Endothelial cell of umbilical vein (primary cell): ENCODE data around the gene SLC22A23. TPM values are rescaled to one million over a fixed set of nuclear protein-coding genes. Genes with fewer than 3 reads are reported as not detected.

Source experiments
- BruUV-seq: library from RNA; stranded (reverse); fragments of 400-500 nt; replicated peaks from 2 replicates; lab custom pipeline; 2021; lab: Mats Ljungman, UMichigan
- CTCF ChIA-PET: fragments of 300-600, 350-600 bp; sonication (Branson Sonifier 250); formaldehyde crosslinking; loops from one replicate; lab custom pipeline; 2021; ENCODE audit warnings: antibody characterized with exemption, inconsistent platforms; lab: Charles Lee
- POLR2A ChIA-PET: fragments of 300-600, 350-600 bp; sonication (Branson Sonifier 250); formaldehyde crosslinking; loops from one replicate; lab custom pipeline; 2021; ENCODE audit warnings: antibody characterized with exemption, inconsistent platforms; lab: Charles Lee
- DNase-seq: peaks from one replicate; pipeline ENCODE4 v3.0.0-alpha.2; 2011; ENCODE audit warnings: low read depth, low spot score
- FAIRE-seq: peaks from 2 replicates; lab custom pipeline; 2011; peaks lifted over from hg19 to GRCh38; lab: Jason Lieb, UNC
- H2AFZ ChIP-seq: 2 replicates; pipeline ENCODE4 v1.6.0; 2012; ENCODE audit warnings: low read depth, low read length, control low read depth, inconsistent platforms
- H3K27ac ChIP-seq: 2 replicates; pipeline ENCODE4 v1.5.1; 2011; ENCODE audit warnings: low read depth, mild to moderate bottlenecking, control low read depth, low read length, moderate library complexity; ENCODE audit not compliant: insufficient read depth
- H3K27me3 ChIP-seq, 2 experiments: 2 replicates each; pipeline versions ENCODE4 v1.6.0 to v1.6.1; 2011; ENCODE audit warnings: low read length in 2 of 2, mixed read lengths in 1 of 2; ENCODE audit not compliant: control insufficient read depth in 2 of 2, insufficient read depth in 2 of 2
- H3K36me3 ChIP-seq, 2 experiments: 2 replicates in 1 of 2; 3 replicates in 1 of 2; pipeline ENCODE4 v1.5.1; 2011; ENCODE audit warnings: low read length in 2 of 2, mild to moderate bottlenecking in 1 of 2, moderate library complexity in 1 of 2; ENCODE audit not compliant: control insufficient read depth in 2 of 2, insufficient read depth in 2 of 2; ENCODE audit errors: extremely low read depth in 1 of 2
- H3K4me1 ChIP-seq: 3 replicates; pipeline ENCODE4 v1.5.1; 2011; ENCODE audit warnings: mild to moderate bottlenecking, low read length; ENCODE audit not compliant: control insufficient read depth, insufficient read depth; ENCODE audit errors: extremely low read depth
- H3K4me2 ChIP-seq: 2 replicates; pipeline ENCODE4 v1.6.1; 2011; ENCODE audit warnings: low read length, control low read depth, mixed read lengths; ENCODE audit not compliant: insufficient read depth
- H3K4me3 ChIP-seq, 3 experiments: fragments of 200-600 bp in 1 of 3; sonication (generic), shearing (Covaris generic) in 1 of 3; replicated peaks in 1 of 3; 2 replicates each; pipeline ENCODE4 v1.5.1; 2011 to 2016; ENCODE audit warnings: control low read depth in 3 of 3, low read length in 3 of 3, mild to moderate bottlenecking in 2 of 3, inconsistent platforms in 1 of 3, low read depth in 1 of 3, moderate library complexity in 1 of 3; ENCODE audit not compliant: insufficient read depth in 1 of 3
- H3K79me2 ChIP-seq: 2 replicates; pipeline ENCODE4 v1.6.0; 2012; ENCODE audit warnings: low read length, inconsistent platforms; ENCODE audit not compliant: control insufficient read depth, insufficient read depth
- H3K9ac ChIP-seq: replicated peaks from 2 replicates; pipeline ENCODE3; 2011; ENCODE audit warnings: low read length, control low read depth; ENCODE audit not compliant: insufficient read depth; ENCODE audit errors: extremely low read depth
- H3K9me1 ChIP-seq: replicated peaks from 3 replicates; pipeline ENCODE4 v1.6.0; 2011; ENCODE audit warnings: mild to moderate bottlenecking, low read length; ENCODE audit not compliant: control insufficient read depth, insufficient read depth; ENCODE audit errors: extremely low read depth
- H3K9me3 ChIP-seq: replicated peaks from 2 replicates; pipeline ENCODE4 v1.5.1; 2012; ENCODE audit warnings: low read length, inconsistent platforms; ENCODE audit not compliant: control insufficient read depth, insufficient read depth
- H4K20me1 ChIP-seq: replicated peaks from 2 replicates; pipeline ENCODE3; 2011; ENCODE audit warnings: mild to moderate bottlenecking, low read length; ENCODE audit not compliant: control insufficient read depth, insufficient read depth; ENCODE audit errors: extremely low read depth
- CTCF ChIP-seq, 2 donors: IDR thresholded peaks; 1 replicate in 1 of 2; 2 replicates in 1 of 2; pipeline ENCODE4 v1.5.1; 2011; ENCODE audit warnings: low read length in 2 of 2, mild to moderate bottlenecking in 2 of 2, moderate library complexity in 2 of 2, control low read depth in 1 of 2, inconsistent platforms in 1 of 2, low read depth in 1 of 2; ENCODE audit not compliant: insufficient read depth in 1 of 2; ENCODE audit errors: extremely low read depth in 1 of 2
- EZH2 ChIP-seq: IDR thresholded peaks from 2 replicates; pipeline ENCODE4 v1.6.1; 2012; ENCODE audit warnings: borderline replicate concordance, low read depth, mild to moderate bottlenecking, moderate library complexity, low read length, inconsistent platforms; ENCODE audit not compliant: severe bottlenecking
- FOS ChIP-seq: IDR thresholded peaks from 2 replicates; pipeline ENCODE4 v1.6.1; 2011; ENCODE audit warnings: mild to moderate bottlenecking, low read length, moderate library complexity, borderline replicate concordance; ENCODE audit not compliant: insufficient read depth
- GATA2 ChIP-seq: IDR thresholded peaks from 2 replicates; pipeline ENCODE4 v1.7.0; 2011; ENCODE audit warnings: low read depth, mild to moderate bottlenecking, moderate library complexity, mixed read lengths, low read length; ENCODE audit not compliant: insufficient read length, insufficient read depth
- JUN ChIP-seq: IDR thresholded peaks from 2 replicates; pipeline ENCODE4 v1.6.1; 2011; ENCODE audit warnings: borderline replicate concordance, low read depth; ENCODE audit not compliant: insufficient read length, insufficient read depth
- MYC ChIP-seq: IDR thresholded peaks from one replicate; pipeline ENCODE4 v1.6.1; 2011; ENCODE audit warnings: mild to moderate bottlenecking, low read depth, low read length
- POLR2A ChIP-seq: IDR thresholded peaks from 2 replicates; pipeline ENCODE4 v1.6.1; 2012; ENCODE audit warnings: low read depth, mild to moderate bottlenecking, control low read depth, low read length
- POLR2AphosphoS5 ChIP-seq: IDR thresholded peaks from 2 replicates; pipeline ENCODE4 v1.6.1; 2012; ENCODE audit warnings: low read depth, mild to moderate bottlenecking, control low read depth, low read length, moderate library complexity; ENCODE audit not compliant: insufficient read depth
- dilution Hi-C: fragments of 300-500 bp; cut with MboI; formaldehyde crosslinking; loops from one replicate; pipeline ENCODE4 v1.15.0; 2019; ENCODE audit warnings: low sequenced_read_pairs; ENCODE audit not compliant: extremely low pct_ligation_motif_present
- intact Hi-C: fragments of 100-400 bp; cut with micrococcal nuclease; formaldehyde crosslinking; loops from one replicate; pipeline ENCODE4 v1.10.0; 2022
- polyA plus RNA-seq, 4 experiments: library from polyadenylated mRNA; depleted of rRNA in 3 of 4; stranded (reverse) in 3 of 4; unstranded in 1 of 4; fragments of >200 nt; gene quantifications; 2 replicates each; pipeline versions ENCODE4 v1.2.1 to v1.2.3, GENCODE V29; 2011 to 2012; ENCODE audit warnings: missing spikeins in 1 of 4
- total RNA-seq: library from RNA; stranded (reverse); gene quantifications from 2 replicates; pipeline ENCODE4 v1.2.3, GENCODE V29; 2021
- TF ChIP-seq, protein P1 (sequence below): IDR thresholded peaks from 2 replicates; pipeline ENCODE4 v1.6.1; 2011; ENCODE audit not compliant: insufficient read depth, insufficient read length

SLC22A23 gene
- total and polyA plus RNA-seq, 2 donors (not counting 3 experiments of a cell fraction or from before 2014, with no cell fraction given), result 4.2 to 14.3 TPM

DNA sequence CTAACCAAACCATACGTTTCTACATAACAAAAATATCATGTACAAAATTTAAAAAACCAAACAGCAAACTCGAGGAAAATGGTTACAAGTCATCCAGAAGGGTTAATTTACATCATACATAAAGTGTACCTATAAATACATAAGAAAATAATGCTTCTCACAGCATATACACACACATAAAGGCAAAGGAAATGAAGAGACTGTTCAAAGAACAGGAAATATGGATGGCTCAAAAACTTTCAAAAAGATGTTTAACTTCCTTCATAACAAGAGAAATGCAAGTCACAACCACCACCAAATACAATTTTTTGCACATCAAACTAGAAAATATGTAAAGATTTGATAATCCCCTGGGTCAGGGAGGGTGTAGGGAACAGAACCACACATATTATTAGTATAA, 7.5 kb downstream of the SLC22A23 start:
- H3K27ac ChIP-seq, result no peak overlapping the region
- no peaks in the 10 kb centered on the region for H3K9me3 ChIP-seq
- H3K27me3 ChIP-seq, result peaks cover 5 to 9% of the 10 kb centered on the region in 2 experiments
- no peaks in the 10 kb centered on the region for H3K4me1 ChIP-seq
- no peak for TF ChIP-seq FOS
- no peak for TF ChIP-seq POLR2AphosphoS5
- TF ChIP-seq CTCF (IDR thresholded peaks at IDR 0.05; ENCODE audit: extremely low read depth in 1 of 2, insufficient read depth in 1 of 2, low read depth in 1 of 2, low read length in 2 of 2), result no peak
- TF ChIP-seq EZH2, result no peak
- TF ChIP-seq POLR2A, result no peak
- TF ChIP-seq, protein P1, sequence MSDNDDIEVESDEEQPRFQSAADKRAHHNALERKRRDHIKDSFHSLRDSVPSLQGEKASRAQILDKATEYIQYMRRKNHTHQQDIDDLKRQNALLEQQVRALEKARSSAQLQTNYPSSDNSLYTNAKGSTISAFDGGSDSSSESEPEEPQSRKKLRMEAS, result no peak
- TF ChIP-seq GATA2, result no peak
- TF ChIP-seq MYC, result no peak
- TF ChIP-seq JUN, result no peak
- FAIRE-seq (no peak), DNase-seq (no peak)
- no peaks in the 10 kb centered on the region for H3K9me1 ChIP-seq
- dilution Hi-C loops (no loop called here), intact Hi-C loops (no loop called here)
- CTCF ChIA-PET, result no interaction called here
- no peaks in the 10 kb centered on the region for H3K79me2 ChIP-seq
- no TSS peak for BruUV-seq
- no peak overlapping the region for H3K4me3 ChIP-seq
- no peak overlapping the region for H3K4me2 ChIP-seq
- H3K9ac ChIP-seq, result no peak overlapping the region
- H2AFZ ChIP-seq, result no peak overlapping the region
- no peaks in the 10 kb centered on the region for H3K36me3 ChIP-seq
- H4K20me1 ChIP-seq, result no peaks in the 10 kb centered on the region
- POLR2A ChIA-PET, result no interaction called here
